Measurements from ENCODE around the gene AKT2. TPM values are rescaled to one million over a fixed set of nuclear protein-coding genes. Genes with fewer than 3 reads are reported as not detected.

The AKT2 gene
- polyA plus RNA-seq, 1 donor from 2014 or later, result 131 TPM

- no peak overlapping the region for H3K4me3 ChIP-seq (ENCODE audit: low read length)
- no peaks in the 10 kb centered on the region for H3K9me2 ChIP-seq (ENCODE audit: insufficient read depth, low read length)
- H3F3A ChIP-seq (ENCODE audit: insufficient read depth, low read length, poor library complexity, severe bottlenecking), result no peaks in the 10 kb centered on the region
- H3K27me3 ChIP-seq (ENCODE audit: insufficient read depth, low read depth, low read length), result no peaks in the 10 kb centered on the region
- no peak for TF ChIP-seq CTCF (IDR thresholded peaks at IDR 0.05; ENCODE audit: poor library complexity, severe bottlenecking)
- TF ChIP-seq SMC3 (conservative IDR thresholded peaks at IDR 0.05; ENCODE audit: poor library complexity), result no peak
- no peak for TF ChIP-seq RAD21 (conservative IDR thresholded peaks at IDR 0.05)
- no peak for TF ChIP-seq TAF1 (IDR thresholded peaks at IDR 0.05; ENCODE audit: low read depth)
- no peak for TF ChIP-seq POLR2AphosphoS5 (IDR thresholded peaks at IDR 0.05)
- no peak for TF ChIP-seq REST (IDR thresholded peaks at IDR 0.05; ENCODE audit: borderline replicate concordance)
- TF ChIP-seq EP300 (conservative IDR thresholded peaks at IDR 0.05; ENCODE audit: poor library complexity, severe bottlenecking), result no peak
- no peaks in the 10 kb centered on the region for H4K20me1 ChIP-seq (ENCODE audit: insufficient read depth)
- no peaks in the 10 kb centered on the region for H3K36me3 ChIP-seq (ENCODE audit: insufficient read depth, low read length)
- H3K9me3 ChIP-seq (ENCODE audit: low read length), result no peaks in the 10 kb centered on the region
- H3K27ac ChIP-seq (ENCODE audit: low read length), result no peak overlapping the region
- no peak overlapping the region for H3K4me2 ChIP-seq (ENCODE audit: low read length)
- no peaks in the 10 kb centered on the region for H3K79me2 ChIP-seq (replicated peaks; ENCODE audit: insufficient read depth, low read length)
- H3K9ac ChIP-seq (ENCODE audit: low read length), result no peak overlapping the region
- no peak overlapping the region for H2AFZ ChIP-seq (ENCODE audit: low read depth, low read length)
Measured at GRCh38 chr19:40265055-40265762, 19.9 kb downstream of the AKT2 start.

GRCh38 chr19:40264314-40265054 is 20.7 kb downstream of the AKT2 start:
- Histone ChIP-seq H3F3A (ENCODE audit: insufficient read depth, low read length, poor library complexity, severe bottlenecking) (no peaks in the 10 kb centered on the region), H3K9me3 (ENCODE audit: low read length) (no peaks in the 10 kb centered on the region), H2AFZ (ENCODE audit: low read depth, low read length) (no peak overlapping the region), H3K27me3 (ENCODE audit: insufficient read depth, low read depth, low read length) (no peaks in the 10 kb centered on the region), H3K4me2 (ENCODE audit: low read length) (no peak overlapping the region), H3K4me3 (ENCODE audit: low read length) (no peak overlapping the region), H4K20me1 (ENCODE audit: insufficient read depth) (no peaks in the 10 kb centered on the region), H3K27ac (ENCODE audit: low read length) (no peak overlapping the region), H3K9ac (ENCODE audit: low read length) (no peak overlapping the region), H3K79me2 (replicated peaks; ENCODE audit: insufficient read depth, low read length) (no peaks in the 10 kb centered on the region), H3K36me3 (ENCODE audit: insufficient read depth, low read length) (no peaks in the 10 kb centered on the region), H3K9me2 (ENCODE audit: insufficient read depth, low read length) (no peaks in the 10 kb centered on the region)
- no peak for TF ChIP-seq REST (IDR thresholded peaks at IDR 0.05; ENCODE audit: borderline replicate concordance)
- TF ChIP-seq MXI1 (conservative IDR thresholded peaks at IDR 0.05; ENCODE audit: poor library complexity, severe bottlenecking), result no peak
- TF ChIP-seq SMC3 (conservative IDR thresholded peaks at IDR 0.05; ENCODE audit: poor library complexity), result no peak
- no peak for TF ChIP-seq EP300 (conservative IDR thresholded peaks at IDR 0.05; ENCODE audit: poor library complexity, severe bottlenecking)
- no peak for TF ChIP-seq EZH2 (IDR thresholded peaks at IDR 0.05; ENCODE audit: borderline replicate concordance, insufficient read depth, low read length, poor library complexity, severe bottlenecking)
- no peak for TF ChIP-seq RAD21 (conservative IDR thresholded peaks at IDR 0.05)
- TF ChIP-seq POLR2AphosphoS5 (IDR thresholded peaks at IDR 0.05), result no peak
- TF ChIP-seq CTCF (IDR thresholded peaks at IDR 0.05; ENCODE audit: poor library complexity, severe bottlenecking), result no peak
- TF ChIP-seq TAF1 (IDR thresholded peaks at IDR 0.05; ENCODE audit: low read depth), result no peak

Measured in neural cell (in vitro differentiated cells).